GM10847 (cell line): ENCODE measurements around the gene TARBP1.

ENCODE experiments used
- POLR2A ChIP-seq: IDR thresholded peaks from 2 replicates; pipeline ENCODE4 v1.6.1; 2011; ENCODE audit not compliant: insufficient read length; ENCODE audit errors: extremely low read depth

Gene TARBP1

DNA sequence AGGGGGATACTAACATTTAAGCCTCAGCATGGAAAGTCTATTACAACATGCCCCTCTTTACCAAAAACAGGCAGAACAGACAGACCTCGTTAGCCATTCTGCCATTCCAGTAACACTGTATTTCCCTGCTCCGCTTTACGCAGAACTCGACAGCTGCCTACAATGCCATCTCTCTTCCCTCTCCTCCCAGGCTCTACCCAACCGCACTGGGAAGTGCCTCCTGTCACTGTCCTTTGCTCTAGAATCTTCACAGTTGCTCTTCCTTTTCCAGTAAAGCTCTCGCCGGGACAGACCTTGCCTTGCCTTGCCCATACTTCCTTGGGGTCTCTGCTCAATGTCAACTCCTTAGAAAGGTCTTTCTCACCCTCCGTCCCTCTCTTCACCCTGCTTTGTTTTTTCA is 82.9 kb downstream of the TARBP1 start:
- TF ChIP-seq POLR2A, result no peak

DNA sequence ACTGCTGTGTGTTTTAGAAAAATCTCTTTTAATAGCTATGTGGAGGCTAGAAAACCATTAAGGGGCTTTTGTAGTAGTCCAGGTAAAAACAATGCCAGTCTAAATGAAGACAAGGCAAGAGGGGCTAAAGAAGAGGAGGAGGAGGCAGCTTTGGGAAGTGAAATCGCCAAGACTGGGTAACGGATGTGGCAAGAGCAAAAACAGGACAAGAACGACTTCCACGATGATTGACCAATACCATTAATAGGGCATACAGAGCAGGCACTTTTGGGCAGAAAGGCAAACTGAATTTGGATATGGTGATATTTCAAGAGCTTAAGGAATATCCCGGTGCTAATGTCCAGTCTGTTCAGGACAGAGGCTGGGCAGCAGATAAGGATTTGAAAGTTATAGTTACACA is 83.7 kb downstream of the TARBP1 start:
- no peak for TF ChIP-seq POLR2A

DNA sequence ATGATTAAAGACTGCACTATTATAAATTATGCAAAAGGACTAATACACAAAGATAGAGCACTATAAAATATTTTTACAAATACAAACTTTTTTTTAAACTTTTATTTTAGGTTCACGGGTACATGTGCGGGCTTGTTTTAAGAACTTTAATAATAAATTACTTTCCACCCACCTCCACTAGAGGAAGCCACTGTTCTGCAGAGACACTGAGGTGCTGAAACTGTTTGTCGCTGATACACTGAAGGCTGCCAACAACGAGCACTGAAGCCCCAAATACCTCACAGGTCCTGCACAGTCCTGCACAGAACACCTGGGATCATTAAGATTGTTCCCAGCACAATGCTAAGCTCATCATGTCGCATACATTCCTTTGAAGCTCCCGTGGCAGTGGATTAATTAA is 85.8 kb downstream of the TARBP1 start:
- TF ChIP-seq POLR2A, result no peak

DNA sequence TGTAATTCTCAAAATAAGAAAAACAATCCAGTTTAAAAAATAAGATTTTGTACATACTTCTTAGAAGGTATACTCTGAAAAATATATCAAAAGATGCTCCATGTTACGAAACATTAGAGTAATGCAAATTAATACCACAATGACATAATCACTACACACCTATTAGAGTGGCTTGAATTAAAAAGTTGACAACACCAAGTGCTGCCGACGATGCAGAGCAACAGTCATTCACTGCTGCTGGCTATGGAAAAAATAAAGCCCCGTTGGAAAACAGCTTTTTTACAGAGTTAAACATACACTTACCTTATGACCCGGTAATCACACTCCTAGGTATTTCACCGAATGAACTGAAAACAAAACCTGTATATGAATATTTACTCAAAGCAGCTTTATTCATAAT is 90.9 kb downstream of the TARBP1 start:
- TF ChIP-seq POLR2A, result no peak

DNA sequence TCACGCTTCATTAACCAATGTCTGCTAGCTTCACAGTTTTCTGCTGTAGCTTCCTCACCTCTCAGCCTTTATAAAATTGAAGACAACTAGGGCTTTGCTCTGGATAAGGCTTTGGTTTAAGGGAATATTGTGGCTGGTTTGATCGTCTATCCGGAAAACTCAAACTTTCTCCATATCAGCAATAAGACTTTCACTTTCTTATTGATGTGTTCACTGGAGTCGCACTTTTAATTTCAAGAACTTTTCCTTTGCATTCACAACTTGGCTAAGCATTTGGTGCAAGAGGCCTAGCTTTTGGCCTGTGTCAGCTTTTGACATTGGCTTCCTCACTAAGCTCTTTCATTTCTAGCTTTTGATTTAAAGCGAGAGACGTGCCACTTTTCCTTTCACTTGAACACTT is 92.9 kb downstream of the TARBP1 start:
- no peak for TF ChIP-seq POLR2A

DNA sequence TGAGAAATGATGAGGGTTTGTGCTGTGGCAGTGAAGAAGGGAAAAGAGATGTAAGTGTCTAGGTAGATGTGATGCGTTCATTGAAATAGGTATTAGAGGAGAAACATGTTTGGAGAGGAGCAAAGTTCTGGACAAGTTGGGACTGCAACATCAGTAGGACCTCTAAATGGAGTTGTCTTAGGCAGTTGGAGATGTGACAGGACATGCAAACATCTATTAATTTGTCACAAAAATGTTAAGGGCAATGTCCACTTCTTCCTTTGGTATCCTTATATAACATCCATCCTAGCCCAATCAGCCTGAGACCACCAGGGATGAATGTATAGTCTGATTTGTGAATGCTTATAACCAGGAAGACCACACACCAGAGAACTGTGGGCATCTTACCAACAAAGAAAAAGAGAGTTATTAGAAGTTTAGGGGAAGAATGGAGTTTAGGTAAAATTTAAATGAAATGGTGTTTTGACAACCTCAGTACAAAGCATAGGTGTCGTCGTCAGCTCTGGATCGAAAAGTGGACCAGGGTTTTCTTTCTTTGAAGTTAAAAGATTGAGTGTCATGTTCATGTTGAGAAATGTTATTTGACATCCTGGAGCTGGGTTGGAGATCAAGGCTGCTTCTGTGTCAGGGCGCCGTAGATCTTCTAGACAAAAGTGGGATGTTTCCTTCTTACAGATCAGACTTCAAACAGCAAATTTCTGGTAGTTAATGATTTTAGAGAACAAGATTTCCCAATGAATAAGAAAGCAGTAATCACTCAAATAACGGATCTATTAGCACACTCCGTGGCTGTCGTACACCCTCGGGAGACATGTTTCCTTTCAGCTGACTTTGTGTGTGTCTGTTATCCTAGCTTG is 97.1 kb downstream of the TARBP1 start:
- no peak for TF ChIP-seq POLR2A

DNA sequence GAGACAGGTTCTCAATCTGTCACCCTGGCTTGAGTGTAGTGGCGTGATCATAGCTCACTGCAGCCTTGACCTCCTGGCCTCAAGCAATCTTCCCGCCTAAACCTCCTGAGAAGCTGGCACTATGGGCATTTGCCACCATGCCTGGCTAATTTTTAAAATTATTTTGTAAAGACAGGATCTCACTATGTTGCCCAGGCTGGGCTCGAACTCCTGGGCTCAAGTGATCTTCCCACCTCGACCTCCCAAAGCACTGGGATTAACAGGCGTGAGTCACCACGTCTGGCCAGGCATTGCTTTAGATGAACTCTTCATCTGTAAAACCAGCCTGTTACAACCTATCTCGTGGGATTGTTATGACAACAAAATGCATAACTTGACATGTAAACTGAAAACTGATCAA is 103.3 kb downstream of the TARBP1 start:
- TF ChIP-seq POLR2A, result no peak

DNA sequence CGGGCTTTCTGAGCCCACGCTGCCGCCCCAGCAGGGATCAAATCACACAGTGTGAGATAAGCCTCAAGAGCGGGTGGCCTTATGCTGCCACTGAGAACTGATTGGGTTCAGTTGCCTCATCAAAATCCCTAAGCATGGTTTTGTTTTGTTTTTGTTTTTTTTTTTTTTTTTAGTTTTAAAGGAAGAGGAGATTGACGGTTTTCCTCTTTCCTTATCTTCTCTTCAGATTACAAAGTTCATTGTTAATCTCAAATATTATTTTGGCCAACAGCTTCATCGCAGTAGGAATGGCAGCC is 105.1 kb downstream of the TARBP1 start:
- no peak for TF ChIP-seq POLR2A

DNA sequence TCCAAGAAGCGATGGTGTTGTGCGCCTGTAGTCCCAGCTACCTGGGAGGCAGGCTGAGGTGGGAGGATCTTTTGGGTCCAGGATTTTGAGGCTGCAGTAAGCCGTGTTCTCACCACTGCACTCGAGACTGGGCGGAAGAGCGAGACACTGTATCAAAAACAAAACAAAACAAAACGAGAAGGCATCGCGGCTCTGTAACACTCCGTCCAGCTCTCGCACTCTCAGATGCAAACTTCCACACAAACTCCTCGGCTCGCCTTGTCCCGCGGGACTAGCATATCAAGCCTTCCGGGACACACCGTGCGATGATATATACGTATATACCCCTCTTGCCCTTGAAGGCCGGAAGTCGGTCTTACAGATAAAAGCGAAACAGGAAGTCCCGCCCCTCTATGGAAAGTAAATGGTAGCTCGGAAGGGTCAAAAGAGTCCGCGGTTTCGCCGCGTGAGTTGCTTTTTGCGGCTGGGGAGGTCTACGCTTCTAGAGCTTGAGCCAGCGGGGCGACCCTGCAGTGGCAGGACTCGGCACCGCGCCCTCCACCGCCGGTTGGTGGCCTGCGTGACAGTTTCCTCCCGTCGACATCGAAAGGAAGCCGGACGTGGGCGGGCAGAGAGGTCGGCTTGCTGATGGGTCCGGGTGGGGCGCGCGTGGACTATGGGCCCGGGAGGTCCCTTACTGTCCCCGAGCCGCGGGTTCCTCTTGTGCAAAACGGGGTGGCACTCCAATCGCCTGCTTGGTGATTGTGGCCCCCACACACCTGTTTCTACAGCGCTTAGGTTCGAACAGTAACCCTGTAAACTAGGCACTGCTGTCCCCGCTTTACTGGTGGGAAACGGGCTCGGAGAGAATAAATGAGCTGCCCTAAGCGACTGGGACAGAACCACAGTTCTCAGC is 105.7 kb downstream of the TARBP1 start, which contains the start of gene COA6:
Gene COA6 (plus strand): TSS at position 393 of the 895 bp plus-strand sequence. CDS start 11 bp downstream, at position 404.
- TF ChIP-seq POLR2A, result peak; percentile 90

DNA sequence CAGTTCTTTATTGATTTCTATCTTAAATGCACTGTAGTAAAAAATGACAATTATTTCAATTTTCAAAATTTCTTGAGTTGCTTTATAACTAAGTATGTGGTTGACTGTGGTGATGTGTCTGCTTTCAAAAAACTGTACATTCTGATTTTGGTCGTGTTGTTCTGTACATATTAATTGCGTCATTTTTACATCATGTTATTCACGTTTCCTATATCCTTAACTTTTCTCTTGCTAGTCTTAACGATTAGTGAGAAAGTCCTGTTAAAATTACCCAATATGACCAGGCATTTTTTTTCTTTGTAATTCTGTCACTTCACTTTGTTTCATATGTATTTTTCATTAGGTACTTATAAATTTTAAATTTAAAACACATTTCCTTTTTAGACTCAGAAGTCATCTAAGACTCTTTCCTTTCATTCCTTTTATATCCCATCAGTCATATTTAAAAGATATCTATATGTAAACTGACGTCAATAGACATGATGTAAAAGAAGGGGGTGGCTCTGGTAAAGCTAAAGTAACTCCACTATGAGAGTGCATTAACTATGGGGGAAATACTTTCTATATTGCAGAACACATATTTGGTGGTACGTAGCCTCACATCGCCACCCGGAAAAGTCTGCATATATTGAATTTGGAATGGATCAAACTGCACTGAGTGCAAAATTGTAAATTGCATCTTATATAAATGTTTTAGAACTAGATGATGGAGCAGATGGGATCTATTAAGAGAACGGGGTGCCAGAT is 106.8 kb downstream of the TARBP1 start:
- no peak for TF ChIP-seq POLR2A

DNA sequence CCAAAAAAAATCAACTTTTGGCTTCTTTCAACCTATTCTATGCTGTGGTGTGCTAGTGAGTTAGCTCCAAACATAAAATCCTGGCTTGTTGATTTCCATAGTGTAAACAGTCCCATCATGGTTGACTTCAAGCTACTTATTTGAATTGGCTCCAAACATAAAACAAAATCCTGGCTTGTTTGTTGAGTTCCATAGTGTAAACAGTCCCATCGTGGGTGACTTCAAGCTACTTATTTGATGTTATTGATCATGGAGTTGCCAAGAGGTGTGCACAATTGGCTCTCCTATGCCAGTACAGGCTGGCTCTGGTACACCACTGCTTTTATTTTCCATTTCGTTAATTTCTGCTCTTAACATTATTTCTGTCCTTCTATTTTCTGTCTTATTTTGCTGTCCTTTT is 107.6 kb downstream of the TARBP1 start:
- no peak for TF ChIP-seq POLR2A

DNA sequence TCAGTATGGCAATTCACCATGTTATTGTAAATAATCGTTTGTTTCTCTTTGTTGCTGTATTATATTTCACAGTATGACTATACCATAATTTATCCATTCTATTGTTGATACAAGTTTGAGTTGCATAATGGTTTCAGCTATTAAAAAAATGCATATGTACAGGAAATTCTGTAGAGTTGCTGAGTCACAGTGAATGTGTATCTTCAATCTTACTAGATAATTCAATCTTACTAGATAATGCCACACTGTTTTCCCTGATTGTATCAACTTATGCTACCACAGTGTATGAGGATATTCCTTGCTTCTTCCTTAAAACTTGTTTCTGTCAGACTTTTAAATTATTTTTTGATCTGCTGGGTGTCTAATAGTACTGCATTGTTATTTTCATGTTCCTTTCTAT is 109.2 kb downstream of the TARBP1 start:
- TF ChIP-seq POLR2A, result no peak

DNA sequence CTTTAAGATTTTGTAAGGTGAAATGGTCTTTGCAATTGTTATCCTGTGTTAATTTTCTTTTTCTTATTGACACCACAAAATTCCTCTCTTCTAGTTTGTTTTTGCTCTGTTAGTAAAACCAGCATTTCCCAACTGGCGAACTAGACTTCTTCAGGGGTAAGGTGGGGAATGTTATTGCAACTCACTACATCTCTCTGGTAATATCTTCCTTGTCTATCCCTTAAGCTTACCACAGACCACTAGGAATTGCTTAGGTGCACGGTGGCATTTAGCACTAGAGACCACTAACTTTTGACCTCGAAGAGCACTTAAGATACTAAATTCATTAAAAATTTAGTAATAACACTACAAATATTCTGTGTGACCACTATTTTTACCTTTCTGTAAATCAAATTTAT is 109.9 kb downstream of the TARBP1 start:
- no peak for TF ChIP-seq POLR2A

DNA sequence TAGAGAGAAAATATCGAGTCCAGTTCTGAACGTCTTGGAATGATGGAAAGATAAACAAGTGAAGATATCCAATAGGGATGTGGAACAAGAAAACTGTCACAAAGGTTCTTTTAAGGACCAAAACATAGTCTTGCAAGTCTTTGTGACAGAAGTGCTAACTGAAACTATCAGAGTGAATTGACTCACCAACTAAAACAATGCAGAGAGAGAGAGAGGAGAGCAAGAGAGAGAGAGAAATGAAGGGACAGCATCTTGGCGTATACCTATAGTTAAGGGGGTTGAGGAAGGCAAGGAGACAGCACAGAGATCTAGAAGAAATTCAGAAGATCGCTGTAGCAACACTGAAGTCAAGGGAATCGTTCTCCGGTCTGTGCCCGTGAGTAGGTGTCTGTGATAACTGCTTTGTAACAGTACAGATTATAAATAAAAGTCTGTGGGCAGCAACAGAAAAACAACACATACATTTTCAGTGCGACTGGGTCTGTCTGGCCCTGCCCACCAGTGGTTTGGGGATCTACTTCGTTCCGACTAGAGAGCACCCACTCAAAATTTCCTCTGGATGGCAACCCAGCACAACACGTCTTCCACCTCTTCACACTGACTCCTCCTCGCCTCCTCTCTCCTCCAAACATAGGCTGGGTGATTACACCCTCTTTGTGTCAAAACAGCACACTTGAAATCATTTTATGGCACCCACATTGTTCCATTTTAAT is 110.5 kb downstream of the TARBP1 start:
- no peak for TF ChIP-seq POLR2A

DNA sequence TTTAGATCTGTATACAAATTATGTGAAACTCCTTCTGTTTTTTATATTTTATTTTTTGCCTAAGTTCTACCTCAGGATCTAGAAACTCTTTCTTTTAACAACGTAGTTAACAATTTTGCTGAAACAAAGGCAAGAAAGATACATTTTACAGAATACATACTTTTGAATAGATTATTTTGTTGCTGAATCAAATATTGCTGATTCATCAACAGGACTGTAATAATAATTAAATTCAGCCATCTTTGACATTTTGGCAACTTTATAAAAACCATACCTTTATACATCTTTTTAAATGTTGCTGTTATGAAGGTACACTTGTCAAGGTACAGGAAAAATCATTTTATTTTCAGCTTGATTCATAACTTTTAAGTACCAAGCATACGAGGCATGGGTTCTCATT is 116.4 kb downstream of the TARBP1 start:
- no peak for TF ChIP-seq POLR2A
